Peyer's patch (tissue), 4 donors: ENCODE data around the gene CACNA2D3.

Experiments
- POLR2A ChIP-seq, 2 donors: fragments of 450-650 bp; IDR thresholded peaks; one replicate each; pipeline ENCODE4 v1.5.1; 2017; ENCODE audit warnings: antibody characterized with exemption in 2 of 2, mild to moderate bottlenecking in 2 of 2, moderate library complexity in 2 of 2
- TF ChIP-seq, protein P1 (sequence below), 6 experiments: fragments of 450-650 bp in 4 of 6; fragments of 200-600 bp in 2 of 6; sonication (generic) in 1 of 6; IDR thresholded peaks; one replicate each; pipeline ENCODE4 v1.5.1; 2017 to 2019; ENCODE audit warnings: antibody characterized with exemption in 6 of 6, mild to moderate bottlenecking in 3 of 6, moderate library complexity in 1 of 6

- TF ChIP-seq POLR2A (IDR thresholded peaks at IDR 0.05) = no peak
- TF ChIP-seq, protein P1, sequence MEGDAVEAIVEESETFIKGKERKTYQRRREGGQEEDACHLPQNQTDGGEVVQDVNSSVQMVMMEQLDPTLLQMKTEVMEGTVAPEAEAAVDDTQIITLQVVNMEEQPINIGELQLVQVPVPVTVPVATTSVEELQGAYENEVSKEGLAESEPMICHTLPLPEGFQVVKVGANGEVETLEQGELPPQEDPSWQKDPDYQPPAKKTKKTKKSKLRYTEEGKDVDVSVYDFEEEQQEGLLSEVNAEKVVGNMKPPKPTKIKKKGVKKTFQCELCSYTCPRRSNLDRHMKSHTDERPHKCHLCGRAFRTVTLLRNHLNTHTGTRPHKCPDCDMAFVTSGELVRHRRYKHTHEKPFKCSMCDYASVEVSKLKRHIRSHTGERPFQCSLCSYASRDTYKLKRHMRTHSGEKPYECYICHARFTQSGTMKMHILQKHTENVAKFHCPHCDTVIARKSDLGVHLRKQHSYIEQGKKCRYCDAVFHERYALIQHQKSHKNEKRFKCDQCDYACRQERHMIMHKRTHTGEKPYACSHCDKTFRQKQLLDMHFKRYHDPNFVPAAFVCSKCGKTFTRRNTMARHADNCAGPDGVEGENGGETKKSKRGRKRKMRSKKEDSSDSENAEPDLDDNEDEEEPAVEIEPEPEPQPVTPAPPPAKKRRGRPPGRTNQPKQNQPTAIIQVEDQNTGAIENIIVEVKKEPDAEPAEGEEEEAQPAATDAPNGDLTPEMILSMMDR (IDR thresholded peaks at IDR 0.05) = no peak
Observed at GRCh38 chr3:54965746-54966145, 843.4 kb downstream of the CACNA2D3 start.
